Endothelial cell of umbilical vein (primary cell): Measurements from ENCODE around the gene CACHD1. TPM values are rescaled to one million over a fixed set of nuclear protein-coding genes. Genes with fewer than 3 reads are reported as not detected.

Experiments
- BruUV-seq: library from RNA; stranded (reverse); fragments of 400-500 nt; replicated peaks from 2 replicates; lab custom pipeline; 2021; lab: Mats Ljungman, UMichigan
- CTCF ChIA-PET: fragments of 300-600, 350-600 bp; sonication (Branson Sonifier 250); formaldehyde crosslinking; loops from one replicate; lab custom pipeline; 2021; ENCODE audit warnings: antibody characterized with exemption, inconsistent platforms; lab: Charles Lee
- POLR2A ChIA-PET: fragments of 300-600, 350-600 bp; sonication (Branson Sonifier 250); formaldehyde crosslinking; loops from one replicate; lab custom pipeline; 2021; ENCODE audit warnings: antibody characterized with exemption, inconsistent platforms; lab: Charles Lee
- DNase-seq: peaks from one replicate; pipeline ENCODE4 v3.0.0-alpha.2; 2011; ENCODE audit warnings: low read depth, low spot score
- FAIRE-seq: peaks from 2 replicates; lab custom pipeline; 2011; peaks lifted over from hg19 to GRCh38; lab: Jason Lieb, UNC
- H2AFZ ChIP-seq: 2 replicates; pipeline ENCODE4 v1.6.0; 2012; ENCODE audit warnings: low read depth, low read length, control low read depth, inconsistent platforms
- H3K27ac ChIP-seq: 2 replicates; pipeline ENCODE4 v1.5.1; 2011; ENCODE audit warnings: low read depth, mild to moderate bottlenecking, control low read depth, low read length, moderate library complexity; ENCODE audit not compliant: insufficient read depth
- H3K27me3 ChIP-seq, 2 experiments: 2 replicates each; pipeline versions ENCODE4 v1.6.0 to v1.6.1; 2011; ENCODE audit warnings: low read length in 2 of 2, mixed read lengths in 1 of 2; ENCODE audit not compliant: control insufficient read depth in 2 of 2, insufficient read depth in 2 of 2
- H3K36me3 ChIP-seq, 2 experiments: 2 replicates in 1 of 2; 3 replicates in 1 of 2; pipeline ENCODE4 v1.5.1; 2011; ENCODE audit warnings: low read length in 2 of 2, mild to moderate bottlenecking in 1 of 2, moderate library complexity in 1 of 2; ENCODE audit not compliant: control insufficient read depth in 2 of 2, insufficient read depth in 2 of 2; ENCODE audit errors: extremely low read depth in 1 of 2
- H3K4me1 ChIP-seq: 3 replicates; pipeline ENCODE4 v1.5.1; 2011; ENCODE audit warnings: mild to moderate bottlenecking, low read length; ENCODE audit not compliant: control insufficient read depth, insufficient read depth; ENCODE audit errors: extremely low read depth
- H3K4me2 ChIP-seq: 2 replicates; pipeline ENCODE4 v1.6.1; 2011; ENCODE audit warnings: low read length, control low read depth, mixed read lengths; ENCODE audit not compliant: insufficient read depth
- H3K4me3 ChIP-seq, 3 experiments: fragments of 200-600 bp in 1 of 3; sonication (generic), shearing (Covaris generic) in 1 of 3; replicated peaks in 1 of 3; 2 replicates each; pipeline ENCODE4 v1.5.1; 2011 to 2016; ENCODE audit warnings: control low read depth in 3 of 3, low read length in 3 of 3, mild to moderate bottlenecking in 2 of 3, inconsistent platforms in 1 of 3, low read depth in 1 of 3, moderate library complexity in 1 of 3; ENCODE audit not compliant: insufficient read depth in 1 of 3
- H3K79me2 ChIP-seq: 2 replicates; pipeline ENCODE4 v1.6.0; 2012; ENCODE audit warnings: low read length, inconsistent platforms; ENCODE audit not compliant: control insufficient read depth, insufficient read depth
- H3K9ac ChIP-seq: replicated peaks from 2 replicates; pipeline ENCODE3; 2011; ENCODE audit warnings: low read length, control low read depth; ENCODE audit not compliant: insufficient read depth; ENCODE audit errors: extremely low read depth
- H3K9me1 ChIP-seq: replicated peaks from 3 replicates; pipeline ENCODE4 v1.6.0; 2011; ENCODE audit warnings: mild to moderate bottlenecking, low read length; ENCODE audit not compliant: control insufficient read depth, insufficient read depth; ENCODE audit errors: extremely low read depth
- H3K9me3 ChIP-seq: replicated peaks from 2 replicates; pipeline ENCODE4 v1.5.1; 2012; ENCODE audit warnings: low read length, inconsistent platforms; ENCODE audit not compliant: control insufficient read depth, insufficient read depth
- H4K20me1 ChIP-seq: replicated peaks from 2 replicates; pipeline ENCODE3; 2011; ENCODE audit warnings: mild to moderate bottlenecking, low read length; ENCODE audit not compliant: control insufficient read depth, insufficient read depth; ENCODE audit errors: extremely low read depth
- GATA2 ChIP-seq: IDR thresholded peaks from 2 replicates; pipeline ENCODE4 v1.7.0; 2011; ENCODE audit warnings: low read depth, mild to moderate bottlenecking, moderate library complexity, mixed read lengths, low read length; ENCODE audit not compliant: insufficient read length, insufficient read depth
- JUN ChIP-seq: IDR thresholded peaks from 2 replicates; pipeline ENCODE4 v1.6.1; 2011; ENCODE audit warnings: borderline replicate concordance, low read depth; ENCODE audit not compliant: insufficient read length, insufficient read depth
- POLR2AphosphoS5 ChIP-seq: IDR thresholded peaks from 2 replicates; pipeline ENCODE4 v1.6.1; 2012; ENCODE audit warnings: low read depth, mild to moderate bottlenecking, control low read depth, low read length, moderate library complexity; ENCODE audit not compliant: insufficient read depth
- dilution Hi-C: fragments of 300-500 bp; cut with MboI; formaldehyde crosslinking; loops from one replicate; pipeline ENCODE4 v1.15.0; 2019; ENCODE audit warnings: low sequenced_read_pairs; ENCODE audit not compliant: extremely low pct_ligation_motif_present
- intact Hi-C: fragments of 100-400 bp; cut with micrococcal nuclease; formaldehyde crosslinking; loops from one replicate; pipeline ENCODE4 v1.10.0; 2022
- polyA plus RNA-seq, 4 experiments: library from polyadenylated mRNA; depleted of rRNA in 3 of 4; stranded (reverse) in 3 of 4; unstranded in 1 of 4; fragments of >200 nt; gene quantifications; 2 replicates each; pipeline versions ENCODE4 v1.2.1 to v1.2.3, GENCODE V29; 2011 to 2012; ENCODE audit warnings: missing spikeins in 1 of 4
- total RNA-seq: library from RNA; stranded (reverse); gene quantifications from 2 replicates; pipeline ENCODE4 v1.2.3, GENCODE V29; 2021
- TF ChIP-seq, protein P1 (sequence below), 2 donors: IDR thresholded peaks; 1 replicate in 1 of 2; 2 replicates in 1 of 2; pipeline ENCODE4 v1.5.1; 2011; ENCODE audit warnings: low read length in 2 of 2, mild to moderate bottlenecking in 2 of 2, moderate library complexity in 2 of 2, control low read depth in 1 of 2, inconsistent platforms in 1 of 2, low read depth in 1 of 2; ENCODE audit not compliant: insufficient read depth in 1 of 2; ENCODE audit errors: extremely low read depth in 1 of 2

The CACHD1 gene
- total and polyA plus RNA-seq, 2 donors (not counting 3 experiments of a cell fraction or from before 2014, with no cell fraction given), result 3.6 to 9.3 TPM

GRCh38 chr1:64532646-64533045 is 62.7 kb downstream of the CACHD1 start:
- TF ChIP-seq GATA2 (peak; percentile 13), POLR2AphosphoS5 (no peak), JUN (no peak)
- TF ChIP-seq, protein P1, sequence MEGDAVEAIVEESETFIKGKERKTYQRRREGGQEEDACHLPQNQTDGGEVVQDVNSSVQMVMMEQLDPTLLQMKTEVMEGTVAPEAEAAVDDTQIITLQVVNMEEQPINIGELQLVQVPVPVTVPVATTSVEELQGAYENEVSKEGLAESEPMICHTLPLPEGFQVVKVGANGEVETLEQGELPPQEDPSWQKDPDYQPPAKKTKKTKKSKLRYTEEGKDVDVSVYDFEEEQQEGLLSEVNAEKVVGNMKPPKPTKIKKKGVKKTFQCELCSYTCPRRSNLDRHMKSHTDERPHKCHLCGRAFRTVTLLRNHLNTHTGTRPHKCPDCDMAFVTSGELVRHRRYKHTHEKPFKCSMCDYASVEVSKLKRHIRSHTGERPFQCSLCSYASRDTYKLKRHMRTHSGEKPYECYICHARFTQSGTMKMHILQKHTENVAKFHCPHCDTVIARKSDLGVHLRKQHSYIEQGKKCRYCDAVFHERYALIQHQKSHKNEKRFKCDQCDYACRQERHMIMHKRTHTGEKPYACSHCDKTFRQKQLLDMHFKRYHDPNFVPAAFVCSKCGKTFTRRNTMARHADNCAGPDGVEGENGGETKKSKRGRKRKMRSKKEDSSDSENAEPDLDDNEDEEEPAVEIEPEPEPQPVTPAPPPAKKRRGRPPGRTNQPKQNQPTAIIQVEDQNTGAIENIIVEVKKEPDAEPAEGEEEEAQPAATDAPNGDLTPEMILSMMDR (IDR thresholded peaks at IDR 0.05; ENCODE audit: extremely low read depth in 1 of 2, insufficient read depth in 1 of 2, low read depth in 1 of 2, low read length in 2 of 2), result no peak
- Histone ChIP-seq H3K9me1 (no peaks in the 10 kb centered on the region), H3K4me3 (no peak overlapping the region), H2AFZ (no peak overlapping the region), H3K36me3 (no peaks in the 10 kb centered on the region), H3K27ac (no peak overlapping the region), H3K79me2 (no peaks in the 10 kb centered on the region), H3K27me3 (no peaks in the 10 kb centered on the region), H3K9ac (no peak overlapping the region), H3K4me2 (no peak overlapping the region), H4K20me1 (no peaks in the 10 kb centered on the region), H3K9me3 (no peaks in the 10 kb centered on the region), H3K4me1 (no peaks in the 10 kb centered on the region)
- DNase-seq, result no peak
- ChIA-PET CTCF (no interaction called here), POLR2A (no interaction called here)
- intact Hi-C loops, result no loop called here
- BruUV-seq, result no TSS peak
- dilution Hi-C loops, result no loop called here
- no peak for FAIRE-seq
